ENCODE data around the gene LRRC10B.

GRCh38 chr11:61534025-61534932 lies 25.7 kb downstream of the LRRC10B start:
- TF ChIP-seq CTCF (IDR thresholded peaks at IDR 0.05) (no peak), POLR2A (IDR thresholded peaks at IDR 0.05) (no peak), POLR2AphosphoS5 (IDR thresholded peaks at IDR 0.05) (no peak)

Data from breast epithelium (tissue), 3 donors.